OCI-LY7 (cell line): Measurements from ENCODE around the gene UBE2L3. TPM values are rescaled to one million over a fixed set of nuclear protein-coding genes. Genes with fewer than 3 reads are reported as not detected.

Experiments
- BruUV-seq: library from RNA; stranded (reverse); fragments of 400-500 nt; replicated peaks from 2 replicates; lab custom pipeline; 2021; lab: Mats Ljungman, UMichigan
- CTCF ChIA-PET: fragments of 300-600 bp; sonication (Branson Sonifier 250); formaldehyde crosslinking; loops from one replicate; lab custom pipeline; 2022; ENCODE audit warnings: antibody characterized with exemption; ENCODE audit not compliant: unreplicated experiment; lab: Charles Lee
- POLR2A ChIA-PET: fragments of 300-600 bp; sonication (Branson Sonifier 250); formaldehyde crosslinking; loops from one replicate; lab custom pipeline; 2022; ENCODE audit warnings: antibody characterized with exemption; lab: Charles Lee
- DNase-seq: peaks from one replicate; pipeline ENCODE4 v3.0.0-alpha.2; 2015; ENCODE audit warnings: low spot score
- H2AFZ ChIP-seq: fragments of 200-600 bp; sonication (generic), shearing (Covaris generic); 2 replicates; pipeline ENCODE4 v1.6.1; 2014; ENCODE audit warnings: mild to moderate bottlenecking, antibody characterized with exemption, low read length, moderate library complexity
- H3K27ac ChIP-seq: fragments of 200-600 bp; sonication (generic); 2 replicates; pipeline ENCODE4 v1.5.1; 2014; ENCODE audit warnings: mixed run types, low read depth, mild to moderate bottlenecking, moderate library complexity, low read length, inconsistent platforms; ENCODE audit not compliant: poor library complexity, severe bottlenecking
- H3K36me3 ChIP-seq: fragments of 200-600 bp; sonication (generic); 2 replicates; pipeline ENCODE4 v1.6.1; 2014; ENCODE audit warnings: mild to moderate bottlenecking, antibody characterized with exemption, low read length, moderate library complexity, mixed read lengths; ENCODE audit not compliant: insufficient read depth
- H3K4me1 ChIP-seq: fragments of 200-600 bp; sonication (generic); 2 replicates; pipeline ENCODE4 v1.5.1; 2014; ENCODE audit warnings: mild to moderate bottlenecking, low read length; ENCODE audit not compliant: insufficient read depth, poor library complexity, severe bottlenecking
- H3K4me2 ChIP-seq: fragments of 200-600 bp; sonication (generic); 2 replicates; pipeline ENCODE4 v1.6.1; 2014; ENCODE audit warnings: mild to moderate bottlenecking, low read length
- H3K4me3 ChIP-seq: fragments of 200-600 bp; sonication (generic); 2 replicates; pipeline ENCODE4 v1.5.1; 2014; ENCODE audit warnings: mild to moderate bottlenecking, low read depth, low read length; ENCODE audit not compliant: poor library complexity, severe bottlenecking
- H3K79me2 ChIP-seq: fragments of 200-600 bp; sonication (generic); 2 replicates; pipeline ENCODE4 v1.6.1; 2016; ENCODE audit warnings: low read depth, mild to moderate bottlenecking, low read length, moderate library complexity, mixed read lengths; ENCODE audit not compliant: insufficient read depth
- H3K9me2 ChIP-seq: fragments of 200-600 bp; sonication (generic); 2 replicates; pipeline ENCODE4 v1.6.1; 2016; ENCODE audit warnings: mild to moderate bottlenecking, low read length, mixed read lengths; ENCODE audit not compliant: insufficient read depth
- H3K9me3 ChIP-seq: fragments of 200-600 bp; sonication (generic); 2 replicates; pipeline ENCODE4 v1.6.1; 2014; ENCODE audit warnings: mild to moderate bottlenecking, mixed run types, low read length, mixed read lengths
- H4K20me1 ChIP-seq: fragments of 200-600 bp; sonication (generic); 2 replicates; pipeline ENCODE4 v1.6.1; 2014; ENCODE audit warnings: mild to moderate bottlenecking, antibody characterized with exemption, low read length, moderate library complexity, mixed read lengths; ENCODE audit not compliant: insufficient read depth
- EZH2phosphoT487 ChIP-seq: fragments of 200-600 bp; sonication (generic); IDR thresholded peaks from 2 replicates; pipeline ENCODE4 v1.6.1; 2018; ENCODE audit warnings: low read depth, borderline replicate concordance, mild to moderate bottlenecking, mixed run types, antibody characterized with exemption, low read length, moderate library complexity, mixed read lengths
- intact Hi-C: fragments of 100-400 bp; cut with micrococcal nuclease; formaldehyde crosslinking; loops from one replicate; pipeline ENCODE4 v1.10.0; 2022; ENCODE audit not compliant: unreplicated experiment
- total RNA-seq, 2 experiments: library from RNA; depleted of rRNA in 1 of 2; stranded (reverse); fragments of >200 nt in 1 of 2; shearing (Covaris generic) in 1 of 2; gene quantifications; 2 replicates each; pipeline ENCODE4 v1.2.3, GENCODE V29; 2014 to 2022
- TF ChIP-seq, protein P1 (sequence below): fragments of 200-600 bp; sonication (generic); conservative IDR thresholded peaks from 2 replicates; pipeline ENCODE4 v1.5.1; 2014; ENCODE audit warnings: mild to moderate bottlenecking, antibody characterized with exemption, low read length, moderate library complexity, mixed read lengths

UBE2L3 gene
- total RNA-seq, 2 experiments from 2014 or later, result 63.8 to 67.1 TPM

DNA sequence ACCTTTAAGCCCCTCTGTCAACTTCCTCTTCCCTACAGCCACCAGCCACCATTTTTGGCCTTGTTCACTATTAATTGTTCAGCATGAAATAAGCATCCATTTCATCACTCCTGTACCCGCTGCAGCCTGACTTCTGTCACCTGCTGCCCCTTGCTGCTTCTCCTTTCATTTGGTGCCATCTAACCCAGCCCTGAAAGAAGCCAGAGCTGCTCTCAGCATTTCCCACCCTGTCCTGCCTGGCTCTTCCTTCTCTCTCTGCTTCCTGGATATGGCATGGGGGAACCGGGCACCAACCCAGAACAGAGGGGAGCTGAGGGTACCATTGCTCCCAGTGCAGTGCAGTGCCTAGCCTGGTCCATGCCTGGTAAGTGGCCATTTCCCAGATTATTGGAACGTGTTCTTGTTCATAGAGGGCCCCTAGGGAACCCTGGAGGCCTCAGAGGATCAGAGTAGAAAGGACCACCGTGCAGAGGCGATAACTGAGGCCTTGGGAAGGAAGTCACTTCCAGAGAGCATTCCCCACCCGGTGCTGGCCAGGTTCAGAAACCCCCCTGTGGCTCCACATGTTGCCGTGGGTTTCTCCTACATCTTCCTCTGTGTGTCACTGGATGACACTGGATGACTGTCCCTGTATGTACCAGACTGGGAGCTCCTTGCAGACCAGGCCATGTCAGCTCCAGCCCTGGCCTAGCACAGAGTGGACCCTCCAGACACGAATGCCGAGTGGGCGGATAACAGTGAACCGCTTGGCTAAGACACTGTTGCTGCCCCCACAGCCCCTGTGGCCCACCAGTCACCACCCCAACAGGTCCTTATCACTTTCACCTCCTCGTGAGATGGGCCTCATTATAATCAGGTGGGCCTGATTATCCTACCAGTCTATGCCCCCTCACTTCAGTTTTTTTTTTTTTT, 57.6 kb downstream of the UBE2L3 start:
- POLR2A ChIA-PET, result no interaction called here

DNA sequence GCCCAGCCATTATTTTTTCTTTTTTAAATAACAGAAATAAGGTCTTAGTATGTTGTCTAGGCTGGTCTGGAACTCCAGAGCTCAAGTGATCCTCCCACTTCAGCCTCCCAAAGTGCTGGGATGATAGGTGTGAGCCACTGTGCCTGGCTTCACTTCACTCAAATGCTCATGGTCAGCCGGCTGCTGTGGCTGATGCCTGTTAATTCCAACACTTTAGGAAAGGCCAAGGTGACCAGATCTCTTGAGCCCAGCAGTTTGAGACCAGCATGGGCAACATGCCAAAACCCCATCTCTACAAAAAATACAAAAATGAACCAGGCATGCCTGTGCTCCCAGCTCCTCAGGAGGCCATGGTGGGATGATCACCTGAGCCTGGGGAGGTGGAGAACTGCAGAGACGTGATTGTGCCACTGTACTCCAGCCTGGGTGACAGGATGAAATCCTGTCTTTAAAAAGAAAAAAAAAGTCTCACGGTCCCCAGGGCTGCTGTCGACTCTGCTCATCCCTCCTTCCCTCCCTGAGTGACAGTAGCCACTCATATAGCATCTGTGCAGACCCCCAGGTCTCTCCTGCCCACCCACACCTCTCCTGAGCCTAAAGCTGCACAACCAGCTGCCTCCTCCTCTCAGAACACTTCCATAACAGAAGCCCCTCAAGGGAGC, 58.7 kb downstream of the UBE2L3 start:
- H3K9me3 ChIP-seq, result no peaks in the 10 kb centered on the region
- POLR2A ChIA-PET, result interaction anchor here (1.3 to 1.4 kb wide), 2 partner anchors 11 to 15 kb away, joined by 3 to 4 read pairs; no protein-coding TSS in a partner anchor
- peak overlapping the region; percentile 31; the same call in 1 of the 2 replicates for H3K4me2 ChIP-seq
- BruUV-seq, result no TSS peak
- H2AFZ ChIP-seq, result no peak overlapping the region
- peak overlapping the region; percentile 28 for H3K27ac ChIP-seq
- intact Hi-C loops, result no loop called here
- peaks cover 66% of the 10 kb centered on the region for H3K36me3 ChIP-seq
- H3K4me1 ChIP-seq, result peaks cover 57% of the 10 kb centered on the region
- H3K4me3 ChIP-seq, result no peak overlapping the region
- no peak for DNase-seq
- H3K9me2 ChIP-seq, result no peaks in the 10 kb centered on the region
- TF ChIP-seq, protein P1, sequence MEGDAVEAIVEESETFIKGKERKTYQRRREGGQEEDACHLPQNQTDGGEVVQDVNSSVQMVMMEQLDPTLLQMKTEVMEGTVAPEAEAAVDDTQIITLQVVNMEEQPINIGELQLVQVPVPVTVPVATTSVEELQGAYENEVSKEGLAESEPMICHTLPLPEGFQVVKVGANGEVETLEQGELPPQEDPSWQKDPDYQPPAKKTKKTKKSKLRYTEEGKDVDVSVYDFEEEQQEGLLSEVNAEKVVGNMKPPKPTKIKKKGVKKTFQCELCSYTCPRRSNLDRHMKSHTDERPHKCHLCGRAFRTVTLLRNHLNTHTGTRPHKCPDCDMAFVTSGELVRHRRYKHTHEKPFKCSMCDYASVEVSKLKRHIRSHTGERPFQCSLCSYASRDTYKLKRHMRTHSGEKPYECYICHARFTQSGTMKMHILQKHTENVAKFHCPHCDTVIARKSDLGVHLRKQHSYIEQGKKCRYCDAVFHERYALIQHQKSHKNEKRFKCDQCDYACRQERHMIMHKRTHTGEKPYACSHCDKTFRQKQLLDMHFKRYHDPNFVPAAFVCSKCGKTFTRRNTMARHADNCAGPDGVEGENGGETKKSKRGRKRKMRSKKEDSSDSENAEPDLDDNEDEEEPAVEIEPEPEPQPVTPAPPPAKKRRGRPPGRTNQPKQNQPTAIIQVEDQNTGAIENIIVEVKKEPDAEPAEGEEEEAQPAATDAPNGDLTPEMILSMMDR, result no peak
- TF ChIP-seq EZH2phosphoT487, result no peak
- H4K20me1 ChIP-seq, result 0 out of 2 replicates have a peak, but pooled peaks cover 3% of the 10 kb centered on the region
- CTCF ChIA-PET, result no interaction called here
- peaks cover 46% of the 10 kb centered on the region for H3K79me2 ChIP-seq

More for the DNA sequence above, 57.6 kb downstream of the UBE2L3 start:
- DNase-seq, result no peak
- CTCF ChIA-PET, result no interaction called here
- peaks cover 46% of the 10 kb centered on the region for H3K4me1 ChIP-seq
- H3K4me2 ChIP-seq, result no peak overlapping the region
- 0 out of 2 replicates have a peak, but pooled peaks cover 3% of the 10 kb centered on the region for H4K20me1 ChIP-seq
- H3K27ac ChIP-seq, result peak overlapping the region; percentile 35
- H2AFZ ChIP-seq, result no peak overlapping the region
- no peak for TF ChIP-seq EZH2phosphoT487
- TF ChIP-seq, protein P1, result no peak
- peaks cover 56% of the 10 kb centered on the region for H3K79me2 ChIP-seq
- intact Hi-C loops, result no loop called here
- H3K4me3 ChIP-seq, result no peak overlapping the region
- H3K9me2 ChIP-seq, result no peaks in the 10 kb centered on the region
- H3K36me3 ChIP-seq, result peaks cover 76% of the 10 kb centered on the region
- BruUV-seq, result no TSS peak
- no peaks in the 10 kb centered on the region for H3K9me3 ChIP-seq
